T-cell (primary cell): ENCODE results near the gene DRC3. TPM values are rescaled to one million over a fixed set of nuclear protein-coding genes. Genes with fewer than 3 reads are reported as not detected.
A peak's percentile ranks its signal among the peaks of the same experiment; 100 is the strongest.

Experiments used
- ATAC-seq, 4 experiments: fragments of 200-7000 bp in 3 of 4; fragments of 150-1000 bp in 1 of 4; cut with Tn5 transposase; replicated peaks in 1 of 4; 1 replicate in 3 of 4; 2 replicates in 1 of 4; pipeline ENCODE4 v1.10.0; 2021; ENCODE audit warnings: moderate library complexity in 3 of 4, mild to moderate bottlenecking in 2 of 4, moderate number of reproducible peaks in 1 of 4
- CTCF ChIA-PET, 2 donors: fragments of 300-600 bp; sonication (Branson Sonifier 250); formaldehyde crosslinking; loops; one replicate each; lab custom pipeline; 2022; ENCODE audit warnings: antibody characterized with exemption in 2 of 2; lab: Charles Lee
- POLR2A ChIA-PET, 2 donors: fragments of 300-600 bp; sonication (Branson Sonifier 250); formaldehyde crosslinking; loops; one replicate each; lab custom pipeline; 2022; ENCODE audit warnings: antibody characterized with exemption in 2 of 2; lab: Charles Lee
- DNase-seq, 35 experiments: peaks; one replicate each; pipeline versions ENCODE4 v3.0.0 to v3.0.0-alpha.2; 2013 to 2023
- H3K27ac ChIP-seq: one replicate; pipeline ENCODE4 v1.5.1; 2013; ENCODE audit warnings: low read length
- H3K27me3 ChIP-seq, 2 experiments: replicated peaks in 1 of 2; 1 replicate in 1 of 2; 2 replicates in 1 of 2; pipeline versions ENCODE4 v1.6.1 to v1.7.0; 2013; ENCODE audit warnings: low read length in 1 of 2, mixed read lengths in 1 of 2; ENCODE audit not compliant: control insufficient read depth in 2 of 2, insufficient read depth in 2 of 2; ENCODE audit errors: extremely low read depth in 1 of 2
- H3K36me3 ChIP-seq, 2 donors: 1 replicate in 1 of 2; 2 replicates in 1 of 2; pipeline versions ENCODE4 v1.6.1 to v1.7.0; 2013; ENCODE audit warnings: low read length in 1 of 2; ENCODE audit not compliant: control insufficient read depth in 2 of 2, insufficient read depth in 1 of 2; ENCODE audit errors: extremely low read depth in 1 of 2
- H3K4me1 ChIP-seq, 2 experiments: 1 replicate in 1 of 2; 2 replicates in 1 of 2; pipeline versions ENCODE4 v1.6.1 to v1.7.0; 2013; ENCODE audit warnings: low read length in 2 of 2, mixed read lengths in 1 of 2; ENCODE audit not compliant: insufficient read depth in 2 of 2, control insufficient read depth in 1 of 2; ENCODE audit errors: extremely low read depth in 1 of 2
- H3K4me3 ChIP-seq, 2 donors: 1 replicate in 1 of 2; 2 replicates in 1 of 2; pipeline versions ENCODE4 v1.5.1 to v1.7.0; 2013; ENCODE audit warnings: mild to moderate bottlenecking in 2 of 2, low read length in 1 of 2, moderate library complexity in 1 of 2; ENCODE audit not compliant: control insufficient read depth in 1 of 2; ENCODE audit errors: extremely low read depth in 1 of 2
- H3K9me3 ChIP-seq: 2 replicates; pipeline ENCODE4 v1.7.0; 2013
- H3K27ac Mint-ChIP-seq, 2 donors: one replicate each; pipeline ENCODE4 v1.8.0; 2020 to 2021; ENCODE audit warnings: mild to moderate bottlenecking in 2 of 2, mixed read lengths in 2 of 2
- H3K27me3 Mint-ChIP-seq, 2 donors: one replicate each; pipeline ENCODE4 v1.8.0; 2021 to 2022; ENCODE audit warnings: mixed read lengths in 2 of 2
- H3K36me3 Mint-ChIP-seq: one replicate; pipeline ENCODE4 v1.8.0; 2021; ENCODE audit warnings: mixed read lengths
- H3K4me1 Mint-ChIP-seq, 3 donors: one replicate each; pipeline ENCODE4 v1.8.0; 2020 to 2022; ENCODE audit warnings: mixed read lengths in 3 of 3, mild to moderate bottlenecking in 1 of 3
- H3K4me3 Mint-ChIP-seq, 3 donors: one replicate each; pipeline ENCODE4 v1.8.0; 2020 to 2022; ENCODE audit warnings: mild to moderate bottlenecking in 3 of 3, mixed read lengths in 3 of 3, moderate library complexity in 3 of 3
- H3K9me3 Mint-ChIP-seq, 3 donors: one replicate each; pipeline ENCODE4 v1.8.0; 2020 to 2022; ENCODE audit warnings: mixed read lengths in 3 of 3
- WGBS: methylation state at CpG from one replicate; pipeline ENCODE4 v1.1.5; 2013; ENCODE audit warnings: missing lambda C conversion rate; ENCODE audit not compliant: insufficient coverage; 5-methylcytosine and 5-hydroxymethylcytosine counted together
- total RNA-seq, 35 experiments: library from RNA in 6 of 35; stranded (reverse) in 6 of 35; fragments of 120-200 nt in 1 of 35; gene quantifications; one replicate each; pipeline versions ENCODE4 v1.2.1 to v1.2.4 and lab custom pipeline; 2013 to 2026

The DRC3 gene
- total RNA-seq, 5 donors from 2014 or later (not counting 1 experiment from before 2014, with no cell fraction given), result 0.32 to 0.58 (median 0.53) TPM; not detected in 2

GRCh38 chr17:18028114-18028951 lies 55.7 kb downstream of the DRC3 start:
- Mint-ChIP-seq H3K36me3 (peaks cover 32% of the 10 kb centered on the region), H3K9me3 (no peaks in the 10 kb centered on the region), H3K4me1 (peaks cover 8 to 24% (median 21%) of the 10 kb centered on the region in 3 donors), H3K4me3 (no peak overlapping the region), H3K27me3 (no peaks in the 10 kb centered on the region), H3K27ac (no peak overlapping the region)
- Histone ChIP-seq H3K27me3 (no peaks in the 10 kb centered on the region), H3K4me1 (peaks cover 0 to 19% of the 10 kb centered on the region in 2 experiments), H3K27ac (no peak overlapping the region), H3K4me3 (no peak overlapping the region), H3K9me3 (no peaks in the 10 kb centered on the region), H3K36me3 (peaks cover 10 to 24% of the 10 kb centered on the region in 2 donors)
- ChIA-PET POLR2A (interaction anchor here (0.6 kb wide), 2 partner anchors 10 to 29 kb away, joined by 3 to 4 read pairs; no protein-coding TSS in a partner anchor), CTCF (no interaction called here)
- 91% methylated on average over 4 of the region's 11 CpGs for WGBS
- no peak for ATAC-seq
- DNase-seq, result no peak

- peaks cover 15 to 29% (median 25%) of the 10 kb centered on the region in 3 donors for H3K4me1 Mint-ChIP-seq
- Histone ChIP-seq H3K4me3 (no peak overlapping the region), H3K9me3 (no peaks in the 10 kb centered on the region), H3K27ac (no peak overlapping the region), H3K4me1 (peaks cover 0 to 23% of the 10 kb centered on the region in 2 experiments), H3K27me3 (no peaks in the 10 kb centered on the region), H3K36me3 (peaks cover 10 to 23% of the 10 kb centered on the region in 2 donors)
- no peak overlapping the region for H3K27ac Mint-ChIP-seq
- no peaks in the 10 kb centered on the region for H3K27me3 Mint-ChIP-seq
- H3K36me3 Mint-ChIP-seq, result peaks cover 26% of the 10 kb centered on the region
- no peak for DNase-seq
- H3K4me3 Mint-ChIP-seq, result no peak overlapping the region
- WGBS, result no CpG with 5 or more reads among the region's 8 CpGs
- POLR2A ChIA-PET, result interaction anchor here in 1 of 2 donors (0.6 kb wide), 1 partner anchor 11 kb away, joined by 3 read pairs; no protein-coding TSS in a partner anchor
- CTCF ChIA-PET, result interaction anchor here in 1 of 2 donors (0.7 kb wide), 1 partner anchor 445 kb away, joined by 5 read pairs; no protein-coding TSS in a partner anchor
- no peak for ATAC-seq
- H3K9me3 Mint-ChIP-seq, result no peaks in the 10 kb centered on the region
Observed at GRCh38 chr17:18028952-18029540, 56.4 kb downstream of the DRC3 start.

- CTCF ChIA-PET, result interaction anchor here in 1 of 2 donors (1.1 kb wide), 1 partner anchor 349 kb away, joined by 3 read pairs; no protein-coding TSS in a partner anchor
- Mint-ChIP-seq H3K4me3 (no peak overlapping the region), H3K36me3 (peaks cover 5% of the 10 kb centered on the region), H3K9me3 (no peaks in the 10 kb centered on the region), H3K27ac (no peak overlapping the region), H3K27me3 (no peaks in the 10 kb centered on the region), H3K4me1 (peaks cover 14 to 17% (median 15%) of the 10 kb centered on the region in 3 donors)
- POLR2A ChIA-PET, result no interaction called here
- Histone ChIP-seq H3K4me3 (no peak overlapping the region), H3K9me3 (no peaks in the 10 kb centered on the region), H3K27ac (no peak overlapping the region), H3K27me3 (no peaks in the 10 kb centered on the region), H3K36me3 (peaks cover 2 to 11% of the 10 kb centered on the region in 2 donors), H3K4me1 (peaks cover 0 to 7% of the 10 kb centered on the region in 2 experiments)
- WGBS, result 76% methylated on average over 2 of the region's 2 CpGs
- DNase-seq, result no peak
- ATAC-seq, result no peak
Observed at GRCh38 chr17:18031955-18032354, 59.3 kb downstream of the DRC3 start.

- Histone ChIP-seq H3K4me1 (peaks cover 7 to 19% of the 10 kb centered on the region in 2 experiments), H3K4me3 (no peak overlapping the region), H3K9me3 (no peaks in the 10 kb centered on the region), H3K27me3 (no peaks in the 10 kb centered on the region), H3K36me3 (peaks cover 0 to 2% of the 10 kb centered on the region in 2 donors), H3K27ac (no peak overlapping the region)
- ChIA-PET POLR2A (interaction anchor here in 1 of 2 donors (0.6 kb wide), 1 partner anchor 308 kb away, joined by 5 read pairs; no protein-coding TSS in a partner anchor), CTCF (interaction anchor here (0.5 to 1.7 kb wide), 9 partner anchors 30 to 606 kb away, joined by 3 to 9 read pairs (median 5); partner anchors contain the start of genes DRC3 (in 1 of the 2) and TOM1L2 (in 1 of the 2))
- 21% methylated on average over 5 of the region's 5 CpGs for WGBS
- DNase-seq (peak in 32 of 35 experiments; percentile 14 to 85 (median 44)), ATAC-seq (peak; percentile 94 to 97 (median 96))
- Mint-ChIP-seq H3K9me3 (no peaks in the 10 kb centered on the region), H3K27me3 (no peaks in the 10 kb centered on the region), H3K4me3 (no peak overlapping the region), H3K36me3 (no peaks in the 10 kb centered on the region), H3K27ac (no peak overlapping the region), H3K4me1 (peaks cover 29 to 33% (median 30%) of the 10 kb centered on the region in 3 donors)
Observed at GRCh38 chr17:18033442-18034099, 60.9 kb downstream of the DRC3 start.

- ChIA-PET CTCF (interaction anchor here (0.6 to 0.8 kb wide), 3 partner anchors 63 to 371 kb away, joined by 3 to 4 read pairs (median 3); partner anchors contain the start of genes DRC3 (in 1 of the 2) and TOM1L2 (in 1 of the 2)), POLR2A (no interaction called here)
- Histone ChIP-seq H3K27ac (no peak overlapping the region), H3K4me1 (peaks cover 13 to 30% of the 10 kb centered on the region in 2 experiments), H3K4me3 (no peak overlapping the region), H3K27me3 (no peaks in the 10 kb centered on the region), H3K36me3 (no peaks in the 10 kb centered on the region), H3K9me3 (no peaks in the 10 kb centered on the region)
- Mint-ChIP-seq H3K27ac (peak overlapping the region in 1 of 2 donors; percentile 39), H3K9me3 (no peaks in the 10 kb centered on the region), H3K4me1 (peaks cover 37 to 46% (median 43%) of the 10 kb centered on the region in 3 donors), H3K36me3 (no peaks in the 10 kb centered on the region), H3K27me3 (no peaks in the 10 kb centered on the region), H3K4me3 (no peak overlapping the region)
- DNase-seq (no peak), ATAC-seq (no peak)
- WGBS, result 100% methylated on average over 2 of the region's 2 CpGs
Observed at GRCh38 chr17:18035704-18036103, 63.0 kb downstream of the DRC3 start.
